Keratinocyte (primary cell): ENCODE measurements around the gene KCND2. TPM values are rescaled to one million over a fixed set of nuclear protein-coding genes. Genes with fewer than 3 reads are reported as not detected.

ENCODE experiments used
- DNase-seq: peaks from one replicate; pipeline ENCODE4 v3.0.0-alpha.2; 2011; ENCODE audit warnings: low read depth, missing footprints, low spot score
- FAIRE-seq: peaks from 2 replicates; lab custom pipeline; 2011; peaks lifted over from hg19 to GRCh38; lab: Jason Lieb, UNC
- H2AFZ ChIP-seq: 2 replicates; pipeline ENCODE4 v1.6.0; 2012; ENCODE audit warnings: low read length, control low read depth, inconsistent platforms; ENCODE audit not compliant: control insufficient read depth
- H3K27ac ChIP-seq: 2 replicates; pipeline ENCODE4 v1.5.1; 2011; ENCODE audit warnings: low read length; ENCODE audit not compliant: control insufficient read depth, insufficient read depth
- H3K27me3 ChIP-seq: 3 replicates; pipeline ENCODE4 v1.6.0; 2011; ENCODE audit warnings: low read length; ENCODE audit not compliant: control insufficient read depth, insufficient read depth; ENCODE audit errors: extremely low read depth
- H3K36me3 ChIP-seq, 2 experiments: 2 replicates in 1 of 2; 3 replicates in 1 of 2; pipeline ENCODE4 v1.5.1; 2011; ENCODE audit warnings: low read length in 2 of 2, mild to moderate bottlenecking in 1 of 2; ENCODE audit not compliant: control insufficient read depth in 2 of 2, insufficient read depth in 2 of 2; ENCODE audit errors: extremely low read depth in 1 of 2
- H3K4me1 ChIP-seq: 3 replicates; pipeline ENCODE4 v1.5.1; 2011; ENCODE audit warnings: low read length; ENCODE audit not compliant: control insufficient read depth, insufficient read depth; ENCODE audit errors: extremely low read depth
- H3K4me2 ChIP-seq: 3 replicates; pipeline ENCODE4 v1.6.0; 2011; ENCODE audit warnings: low read depth, low read length; ENCODE audit not compliant: control insufficient read depth, insufficient read depth; ENCODE audit errors: extremely low read depth
- H3K4me3 ChIP-seq, 3 experiments: fragments of 200-600 bp in 1 of 3; sonication (generic) in 1 of 3; 2 replicates in 2 of 3; 3 replicates in 1 of 3; pipeline ENCODE4 v1.5.1; 2011 to 2016; ENCODE audit warnings: low read length in 3 of 3, mild to moderate bottlenecking in 3 of 3, control low read depth in 2 of 3, inconsistent platforms in 1 of 3, low read depth in 1 of 3, mixed read lengths in 1 of 3, mixed run types in 1 of 3, moderate library complexity in 1 of 3; ENCODE audit not compliant: control insufficient read depth in 2 of 3, insufficient read depth in 2 of 3; ENCODE audit errors: extremely low read depth in 1 of 3
- H3K79me2 ChIP-seq: 2 replicates; pipeline ENCODE4 v1.6.0; 2012; ENCODE audit warnings: low read length; ENCODE audit not compliant: control insufficient read depth, insufficient read depth
- H3K9ac ChIP-seq: 3 replicates; pipeline ENCODE4 v1.6.0; 2011; ENCODE audit warnings: low read length; ENCODE audit not compliant: control insufficient read depth, insufficient read depth; ENCODE audit errors: extremely low read depth
- H3K9me1 ChIP-seq: 3 replicates; pipeline ENCODE4 v1.6.0; 2011; ENCODE audit warnings: low read length; ENCODE audit not compliant: control insufficient read depth, insufficient read depth; ENCODE audit errors: extremely low read depth
- H3K9me3 ChIP-seq: 2 replicates; pipeline ENCODE4 v1.5.1; 2012; ENCODE audit warnings: low read depth, low read length; ENCODE audit not compliant: control insufficient read depth
- H4K20me1 ChIP-seq: 3 replicates; pipeline ENCODE4 v1.6.0; 2011; ENCODE audit warnings: low read length; ENCODE audit not compliant: control insufficient read depth, insufficient read depth; ENCODE audit errors: extremely low read depth
- EZH2 ChIP-seq: IDR thresholded peaks from one replicate; pipeline ENCODE4 v1.6.1; 2012; ENCODE audit warnings: inconsistent platforms, mild to moderate bottlenecking, low read length, moderate library complexity
- dilution Hi-C: fragments of 300-500 bp; cut with MboI; formaldehyde crosslinking; loops from one replicate; pipeline ENCODE4 v1.7.0; 2020; ENCODE audit warnings: low sequenced_read_pairs; ENCODE audit not compliant: extremely low pct_ligation_motif_present
- polyA plus RNA-seq, 5 experiments: library from polyadenylated mRNA; depleted of rRNA in 3 of 5; stranded (reverse) in 3 of 5; stranded (forward) in 1 of 5; unstranded in 1 of 5; fragments of >200 nt; gene quantifications; 1 replicate in 1 of 5; 2 replicates in 3 of 5; 3 replicates in 1 of 5; pipeline versions ENCODE4 v1.2.1 to v1.2.3, GENCODE V29; 2011 to 2012; ENCODE audit warnings: missing spikeins in 2 of 5, low read depth in 1 of 5, low replicate concordance in 1 of 5
- TF ChIP-seq, protein P1 (sequence below), 3 experiments: IDR thresholded peaks in 1 of 3; conservative IDR thresholded peaks in 1 of 3; optimal IDR thresholded peaks in 1 of 3; 2 replicates in 2 of 3; 3 replicates in 1 of 3; pipeline versions ENCODE3 to v1.5.1; 2011; ENCODE audit warnings: low read length in 3 of 3, mild to moderate bottlenecking in 3 of 3, moderate library complexity in 2 of 3, control low read depth in 1 of 3, inconsistent platforms in 1 of 3; ENCODE audit not compliant: insufficient read depth in 2 of 3; ENCODE audit errors: extremely low read depth in 1 of 3

Gene KCND2
- polyA plus RNA-seq, 1 donor (not counting 4 experiments of a cell fraction or from before 2014, with no cell fraction given) = not detected

GRCh38 chr7:120480930-120481329 is 208.0 kb downstream of the KCND2 start:
- DNase-seq (no peak), FAIRE-seq (no peak)
- TF ChIP-seq, protein P1, sequence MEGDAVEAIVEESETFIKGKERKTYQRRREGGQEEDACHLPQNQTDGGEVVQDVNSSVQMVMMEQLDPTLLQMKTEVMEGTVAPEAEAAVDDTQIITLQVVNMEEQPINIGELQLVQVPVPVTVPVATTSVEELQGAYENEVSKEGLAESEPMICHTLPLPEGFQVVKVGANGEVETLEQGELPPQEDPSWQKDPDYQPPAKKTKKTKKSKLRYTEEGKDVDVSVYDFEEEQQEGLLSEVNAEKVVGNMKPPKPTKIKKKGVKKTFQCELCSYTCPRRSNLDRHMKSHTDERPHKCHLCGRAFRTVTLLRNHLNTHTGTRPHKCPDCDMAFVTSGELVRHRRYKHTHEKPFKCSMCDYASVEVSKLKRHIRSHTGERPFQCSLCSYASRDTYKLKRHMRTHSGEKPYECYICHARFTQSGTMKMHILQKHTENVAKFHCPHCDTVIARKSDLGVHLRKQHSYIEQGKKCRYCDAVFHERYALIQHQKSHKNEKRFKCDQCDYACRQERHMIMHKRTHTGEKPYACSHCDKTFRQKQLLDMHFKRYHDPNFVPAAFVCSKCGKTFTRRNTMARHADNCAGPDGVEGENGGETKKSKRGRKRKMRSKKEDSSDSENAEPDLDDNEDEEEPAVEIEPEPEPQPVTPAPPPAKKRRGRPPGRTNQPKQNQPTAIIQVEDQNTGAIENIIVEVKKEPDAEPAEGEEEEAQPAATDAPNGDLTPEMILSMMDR (optimal IDR thresholded peaks at IDR 0.05 in 1 of 3, IDR thresholded peaks at IDR 0.05 in 1 of 3, conservative IDR thresholded peaks at IDR 0.05 in 1 of 3; ENCODE audit: extremely low read depth in 1 of 3, insufficient read depth in 2 of 3, low read length in 3 of 3) = no peak
- TF ChIP-seq EZH2 = no peak
- H3K9me1 ChIP-seq = no peaks in the 10 kb centered on the region
- H3K4me2 ChIP-seq = no peak overlapping the region
- no peaks in the 10 kb centered on the region for H3K9me3 ChIP-seq
- dilution Hi-C loops = no loop called here
- no peak overlapping the region for H3K9ac ChIP-seq
- no peaks in the 10 kb centered on the region for H4K20me1 ChIP-seq
- H3K79me2 ChIP-seq = no peaks in the 10 kb centered on the region
- no peak overlapping the region for H3K27ac ChIP-seq
- H3K27me3 ChIP-seq = no peaks in the 10 kb centered on the region
- H2AFZ ChIP-seq = no peak overlapping the region
- no peaks in the 10 kb centered on the region for H3K36me3 ChIP-seq
- H3K4me3 ChIP-seq = no peak overlapping the region
- no peaks in the 10 kb centered on the region for H3K4me1 ChIP-seq

- Histone ChIP-seq H3K27me3 (no peaks in the 10 kb centered on the region), H3K4me2 (no peak overlapping the region), H3K36me3 (no peaks in the 10 kb centered on the region), H3K9me1 (no peaks in the 10 kb centered on the region), H3K4me3 (no peak overlapping the region), H4K20me1 (no peaks in the 10 kb centered on the region), H3K9me3 (no peaks in the 10 kb centered on the region), H3K79me2 (no peaks in the 10 kb centered on the region), H3K9ac (no peak overlapping the region), H3K27ac (no peak overlapping the region), H3K4me1 (no peaks in the 10 kb centered on the region), H2AFZ (no peak overlapping the region)
- no peak for TF ChIP-seq EZH2
- TF ChIP-seq, protein P1 (optimal IDR thresholded peaks at IDR 0.05 in 1 of 3, IDR thresholded peaks at IDR 0.05 in 1 of 3, conservative IDR thresholded peaks at IDR 0.05 in 1 of 3; ENCODE audit: extremely low read depth in 1 of 3, insufficient read depth in 2 of 3, low read length in 3 of 3) = no peak
- DNase-seq (no peak), FAIRE-seq (no peak)
- dilution Hi-C loops = no loop called here
Measured at GRCh38 chr7:120486164-120486563, 213.2 kb downstream of the KCND2 start.
